H1 (cell line): Measurements from ENCODE around the gene NUDC. TPM values are rescaled to one million over a fixed set of nuclear protein-coding genes. Genes with fewer than 3 reads are reported as not detected.

Experiments
- CTCF ChIA-PET: fragments of 300-600 bp; sonication (Branson Sonifier 250); formaldehyde crosslinking; loops from one replicate; lab custom pipeline; 2021; ENCODE audit not compliant: partially characterized antibody; lab: Charles Lee
- POLR2A ChIA-PET: fragments of 300-600 bp; sonication (Branson Sonifier 250); formaldehyde crosslinking; loops from one replicate; lab custom pipeline; 2021; ENCODE audit warnings: inconsistent platforms; ENCODE audit not compliant: partially characterized antibody; lab: Charles Lee
- DNase-seq, 2 experiments: peaks; one replicate each; pipeline versions ENCODE4 v3.0.0 to v3.0.0-alpha.2; 2010 to 2022; ENCODE audit warnings: low spot score in 2 of 2, low read depth in 1 of 2, mixed read lengths in 1 of 2
- FAIRE-seq: peaks from 2 replicates; lab custom pipeline; 2011; peaks lifted over from hg19 to GRCh38; lab: Jason Lieb, UNC
- H2AFZ ChIP-seq: 2 replicates; pipeline ENCODE4 v1.8.1; 2012; ENCODE audit warnings: low read length, inconsistent platforms
- H2AK5ac ChIP-seq: 2 replicates; pipeline ENCODE4 v1.6.1; 2013; ENCODE audit warnings: low read depth, low read length
- H2BK120ac ChIP-seq: replicated peaks from 2 replicates; pipeline ENCODE3; 2013; ENCODE audit warnings: low read depth, low read length, inconsistent platforms
- H2BK12ac ChIP-seq: 2 replicates; pipeline ENCODE4 v1.6.1; 2013; ENCODE audit warnings: low read depth, low read length
- H2BK15ac ChIP-seq: 2 replicates; pipeline ENCODE4 v1.6.1; 2013; ENCODE audit warnings: low read length
- H2BK20ac ChIP-seq: 2 replicates; pipeline ENCODE4 v1.6.1; 2013; ENCODE audit warnings: low read length
- H2BK5ac ChIP-seq: 2 replicates; pipeline ENCODE4 v1.6.1; 2013; ENCODE audit warnings: low read depth, low read length
- H3K14ac ChIP-seq: 2 replicates; pipeline ENCODE4 v1.6.1; 2013; ENCODE audit warnings: inconsistent platforms; ENCODE audit not compliant: insufficient read length
- H3K18ac ChIP-seq: 2 replicates; pipeline ENCODE4 v1.6.1; 2013; ENCODE audit warnings: low read length; ENCODE audit errors: extremely low read depth
- H3K23ac ChIP-seq: 2 replicates; pipeline ENCODE4 v1.6.1; 2013; ENCODE audit warnings: inconsistent platforms; ENCODE audit not compliant: insufficient read length
- H3K23me2 ChIP-seq: 2 replicates; pipeline ENCODE4 v1.6.1; 2013; ENCODE audit warnings: low read depth, low read length
- H3K27ac ChIP-seq: 2 replicates; pipeline ENCODE4 v1.6.1; 2011; ENCODE audit warnings: low read depth, low read length, inconsistent platforms
- H3K27me3 ChIP-seq, 4 experiments: replicated peaks in 1 of 4; 1 replicate in 1 of 4; 2 replicates in 3 of 4; pipeline versions ENCODE4 v1.6.1 to v1.8.1; 2011 to 2013; ENCODE audit warnings: low read length in 3 of 4, mild to moderate bottlenecking in 3 of 4, inconsistent platforms in 2 of 4, mixed read lengths in 2 of 4, moderate library complexity in 1 of 4; ENCODE audit not compliant: control insufficient read depth in 3 of 4, insufficient read depth in 3 of 4; ENCODE audit errors: extremely low read depth in 1 of 4
- H3K36me3 ChIP-seq, 4 experiments: 2 replicates each; pipeline versions ENCODE4 v1.6.1 to v1.8.1; 2011 to 2013; ENCODE audit warnings: mild to moderate bottlenecking in 4 of 4, low read length in 3 of 4, moderate library complexity in 2 of 4, control low read depth in 1 of 4, inconsistent platforms in 1 of 4; ENCODE audit not compliant: insufficient read depth in 4 of 4, control insufficient read depth in 2 of 4
- H3K4ac ChIP-seq: replicated peaks from 2 replicates; pipeline ENCODE3; 2013; ENCODE audit warnings: low read length, low read depth, mixed read lengths, inconsistent platforms; ENCODE audit not compliant: insufficient read length
- H3K4me1 ChIP-seq, 4 experiments: replicated peaks in 1 of 4; 1 replicate in 1 of 4; 2 replicates in 3 of 4; pipeline versions ENCODE4 v1.6.1 to v1.8.1; 2011 to 2013; ENCODE audit warnings: low read length in 3 of 4, inconsistent platforms in 2 of 4, mixed read lengths in 1 of 4; ENCODE audit not compliant: insufficient read depth in 4 of 4, control insufficient read depth in 3 of 4
- H3K4me2 ChIP-seq, 2 experiments: 2 replicates each; pipeline versions ENCODE4 v1.6.1 to v1.8.1; 2011 to 2013; ENCODE audit warnings: low read depth in 2 of 2, low read length in 2 of 2, control low read depth in 1 of 2, inconsistent platforms in 1 of 2, mild to moderate bottlenecking in 1 of 2; ENCODE audit not compliant: insufficient read depth in 1 of 2
- H3K4me3 ChIP-seq, 4 experiments: fragments of 200-600, 300-600 bp in 1 of 4; sonication (generic), shearing (Covaris generic), sonication (Bioruptor Twin) in 1 of 4; 2 replicates each; pipeline versions ENCODE4 v1.5.1 to v1.8.1; 2011 to 2016; ENCODE audit warnings: low read length in 4 of 4, low read depth in 3 of 4, control low read depth in 2 of 4, inconsistent platforms in 2 of 4, mild to moderate bottlenecking in 2 of 4, mixed read lengths in 1 of 4, moderate library complexity in 1 of 4; ENCODE audit not compliant: insufficient read depth in 2 of 4; ENCODE audit errors: extremely low read depth in 1 of 4
- H3K56ac ChIP-seq: replicated peaks from 2 replicates; pipeline ENCODE3; 2013; ENCODE audit warnings: low read depth, mild to moderate bottlenecking, mixed read lengths, low read length, inconsistent platforms; ENCODE audit not compliant: insufficient read length
- H3K79me1 ChIP-seq: 2 replicates; pipeline ENCODE4 v1.6.1; 2013; ENCODE audit warnings: low read depth, low read length, control low read depth
- H3K79me2 ChIP-seq, 2 experiments: 2 replicates each; pipeline versions ENCODE4 v1.6.1 to v1.8.1; 2012 to 2013; ENCODE audit warnings: low read length in 2 of 2, mild to moderate bottlenecking in 2 of 2, inconsistent platforms in 1 of 2; ENCODE audit not compliant: insufficient read depth in 2 of 2, control insufficient read depth in 1 of 2
- H3K9ac ChIP-seq, 4 experiments: replicated peaks in 1 of 4; 1 replicate in 1 of 4; 2 replicates in 3 of 4; pipeline versions ENCODE4 v1.6.1 to v1.8.1; 2011 to 2013; ENCODE audit warnings: low read depth in 3 of 4, low read length in 3 of 4, control low read depth in 2 of 4, mild to moderate bottlenecking in 2 of 4, moderate library complexity in 2 of 4, inconsistent platforms in 1 of 4; ENCODE audit errors: extremely low read depth in 1 of 4
- H3K9me3 ChIP-seq, 2 experiments: 2 replicates each; pipeline versions ENCODE4 v1.6.1 to v1.8.1; 2012 to 2013; ENCODE audit warnings: mild to moderate bottlenecking in 2 of 2, moderate library complexity in 2 of 2, control low read depth in 1 of 2, inconsistent platforms in 1 of 2, low read depth in 1 of 2, low read length in 1 of 2, mixed read lengths in 1 of 2; ENCODE audit not compliant: insufficient read depth in 2 of 2
- H4K20me1 ChIP-seq, 2 experiments: replicated peaks in 1 of 2; 2 replicates each; pipeline versions ENCODE3 to v1.8.1; 2011 to 2013; ENCODE audit warnings: inconsistent platforms in 2 of 2, low read length in 2 of 2, mild to moderate bottlenecking in 1 of 2; ENCODE audit not compliant: insufficient read depth in 2 of 2, control insufficient read depth in 1 of 2
- H4K5ac ChIP-seq: 2 replicates; pipeline ENCODE4 v1.6.1; 2013; ENCODE audit warnings: low read length, low read depth, mixed read lengths, inconsistent platforms; ENCODE audit not compliant: insufficient read length
- H4K8ac ChIP-seq: 2 replicates; pipeline ENCODE4 v1.8.0; 2013; ENCODE audit warnings: mild to moderate bottlenecking, moderate library complexity, low read length, inconsistent platforms; ENCODE audit not compliant: insufficient read depth; ENCODE audit errors: extremely low read depth
- H4K91ac ChIP-seq: replicated peaks from 2 replicates; pipeline ENCODE3; 2013; ENCODE audit warnings: low read length, mixed read lengths, inconsistent platforms; ENCODE audit not compliant: insufficient read length
- CHD1 ChIP-seq: IDR thresholded peaks from 2 replicates; pipeline ENCODE4 v1.6.1; 2012; ENCODE audit warnings: low read depth, low read length, improper control_type of control experiment
- CTCF ChIP-seq, 3 experiments: IDR thresholded peaks; 1 replicate in 2 of 3; 2 replicates in 1 of 3; pipeline versions ENCODE4 v1.5.1 to v1.6.1; 2011; ENCODE audit warnings: low read length in 3 of 3, mild to moderate bottlenecking in 3 of 3, inconsistent platforms in 2 of 3, low read depth in 1 of 3, moderate library complexity in 1 of 3; ENCODE audit not compliant: insufficient read depth in 1 of 3; ENCODE audit errors: control extremely low read depth in 1 of 3
- EGR1 ChIP-seq: IDR thresholded peaks from 2 replicates; pipeline ENCODE4 v1.6.1; 2011; ENCODE audit warnings: low read depth, low read length, borderline replicate concordance
- JUN ChIP-seq: IDR thresholded peaks from 2 replicates; pipeline ENCODE4 v1.6.1; 2011; ENCODE audit warnings: low read depth, mild to moderate bottlenecking, improper control_type of control experiment, low read length
- KDM1A ChIP-seq: fragments of 200-600, 300-600 bp; sonication (generic); IDR thresholded peaks from 2 replicates; pipeline ENCODE4 v1.7.1; 2016; ENCODE audit warnings: mild to moderate bottlenecking, low read length, borderline replicate concordance
- RNF2 ChIP-seq: fragments of 200-900, 300-1000 bp; sonication (generic); IDR thresholded peaks from 2 replicates; pipeline ENCODE4 v1.7.1; 2016; ENCODE audit warnings: borderline replicate concordance, low read depth, mild to moderate bottlenecking, antibody characterized with exemption, low read length; ENCODE audit not compliant: poor library complexity, severe bottlenecking; ENCODE audit errors: missing control alignments
- RXRA ChIP-seq: IDR thresholded peaks from 2 replicates; pipeline ENCODE4 v1.6.1; 2011; ENCODE audit warnings: low read depth, mild to moderate bottlenecking, low read length, moderate library complexity; ENCODE audit not compliant: insufficient read depth
- SIRT6 ChIP-seq: IDR thresholded peaks from one replicate; pipeline ENCODE4 v1.7.1; 2012; ENCODE audit warnings: low read length, inconsistent platforms
- TCF12 ChIP-seq: IDR thresholded peaks from 2 replicates; pipeline ENCODE4 v1.6.1; 2011; ENCODE audit warnings: low read depth, mild to moderate bottlenecking, low read length
- TEAD4 ChIP-seq: IDR thresholded peaks from 2 replicates; pipeline ENCODE4 v1.6.1; 2012; ENCODE audit warnings: low read depth, low read length, inconsistent platforms, mixed read lengths
- WGBS, 2 experiments: shearing (Covaris generic) in 1 of 2; methylation state at CpG; one replicate each; pipeline versions ENCODE4 v1.1.6 to v1.1.7; 2013 to 2015; ENCODE audit warnings: low lambda C conversion rate in 2 of 2, mixed read lengths in 2 of 2, inconsistent platforms in 1 of 2, low coverage in 1 of 2, missing lambda C conversion rate in 1 of 2; ENCODE audit not compliant: insufficient replicate concordance in 2 of 2, insufficient coverage in 1 of 2, insufficient read length in 1 of 2; ENCODE audit errors: extremely low coverage in 1 of 2, missing lambda C conversion rate in 1 of 2; 5-methylcytosine and 5-hydroxymethylcytosine counted together
- polyA plus RNA-seq, 7 experiments: library from polyadenylated mRNA; depleted of rRNA in 3 of 7; stranded (reverse) in 5 of 7; unstranded in 2 of 7; fragments of >200 nt in 5 of 7; fragments of 200-250 nt in 2 of 7; gene quantifications; 1 replicate in 5 of 7; 2 replicates in 1 of 7; 4 replicates in 1 of 7; pipeline versions ENCODE4 v1.2.1 to v1.2.3, GENCODE V29; 2011 to 2013; ENCODE audit warnings: missing spikeins in 2 of 7, mixed read lengths in 2 of 7
- total RNA-seq: library from RNA; stranded (reverse); fragmentation: NEBNext Ultra II Directional; extraction: Animal tissue kit (Norgen Biotek cat#: 25700); gene quantifications from 2 replicates; pipeline ENCODE4 v1.2.1, GENCODE V29; 2021

The NUDC gene
- total and polyA plus RNA-seq, 2 of the 8 experiments (the other 6 are each of a cell fraction or from before 2014, with no cell fraction given): 43.2 to 131 TPM

GRCh38 chr1:26960625-26960966, 39.1 kb downstream of the NUDC start:
- Histone ChIP-seq H4K5ac (peak overlapping the region; percentile 53), H2BK20ac (0 out of 2 replicates have a peak overlapping the region, but pooled peaks have one; percentile 13), H3K4ac (peak overlapping the region; percentile 22), H2BK5ac (peak overlapping the region; percentile 89), H3K79me1 (0 out of 2 replicates have a peak, but pooled peaks cover 2% of the 10 kb centered on the region), H3K18ac (peak overlapping the region; percentile 72; the same call in 1 of the 2 replicates), H2BK12ac (peak overlapping the region; percentile 75; the same call in 1 of the 2 replicates), H3K9me3 (no peaks in the 10 kb centered on the region), H2AFZ (peak overlapping the region; percentile 96), H4K8ac (no peak overlapping the region), H3K23ac (no peak overlapping the region), H3K14ac (no peak overlapping the region), H4K20me1 (peaks cover 0 to 2% of the 10 kb centered on the region in 2 experiments), H3K4me1 (peaks cover 0 to 3% (median 0%) of the 10 kb centered on the region in 4 experiments; a peak in 3 of 7 replicates), H3K56ac (peak overlapping the region; percentile 22), H2BK15ac (peak overlapping the region; percentile 97), H3K23me2 (peaks cover 9% of the 10 kb centered on the region), H3K4me2 (peak overlapping the region; percentile 86 to 89), H3K27ac (peak overlapping the region; percentile 76; the same call in 1 of the 2 replicates), H3K79me2 (peaks cover 0 to 9% of the 10 kb centered on the region in 2 experiments; a peak in 2 of 4 replicates), H2BK120ac (no peak overlapping the region), H3K4me3 (peak overlapping the region; percentile 84 to 97 (median 86)), H3K36me3 (no peaks in the 10 kb centered on the region), H4K91ac (no peak overlapping the region), H2AK5ac (peak overlapping the region; percentile 17; the same call in 1 of the 2 replicates), H3K9ac (peak overlapping the region in 3 of 4 experiments; percentile 60 to 80 (median 63); a peak in 6 of 7 replicates), H3K27me3 (no peaks in the 10 kb centered on the region)
- TF ChIP-seq RXRA: no peak
- no peak for TF ChIP-seq CHD1
- TF ChIP-seq KDM1A: no peak
- no peak for TF ChIP-seq RNF2
- TF ChIP-seq TCF12: no peak
- no peak for TF ChIP-seq CTCF (IDR thresholded peaks at IDR 0.05; ENCODE audit: control extremely low read depth in 1 of 3, insufficient read depth in 1 of 3, low read depth in 1 of 3, low read length in 3 of 3)
- no peak for TF ChIP-seq EGR1
- no peak for TF ChIP-seq JUN
- TF ChIP-seq SIRT6: no peak
- no peak for TF ChIP-seq TEAD4
- 18% methylated on average over 3 of the region's 3 CpGs; no CpG with 5 or more reads in 1 of the 2 experiments for WGBS, 2 experiments
- DNase-seq (no peak), FAIRE-seq (no peak)
- POLR2A ChIA-PET: interaction anchor here (0.8 to 3.5 kb wide), 18 partner anchors 9 to 93 kb away, joined by 3 to 35 read pairs (median 6); partner anchors contain the start of genes NR0B2 and TRNP1
- CTCF ChIA-PET: interaction anchor here (0.6 to 1.5 kb wide), 11 partner anchors 9 to 248 kb away, joined by 3 to 6 read pairs (median 3); partner anchors contain the start of genes GPATCH3, NR0B2 and TRNP1
